ENCODE measurements around the gene CFL2.

DNA sequence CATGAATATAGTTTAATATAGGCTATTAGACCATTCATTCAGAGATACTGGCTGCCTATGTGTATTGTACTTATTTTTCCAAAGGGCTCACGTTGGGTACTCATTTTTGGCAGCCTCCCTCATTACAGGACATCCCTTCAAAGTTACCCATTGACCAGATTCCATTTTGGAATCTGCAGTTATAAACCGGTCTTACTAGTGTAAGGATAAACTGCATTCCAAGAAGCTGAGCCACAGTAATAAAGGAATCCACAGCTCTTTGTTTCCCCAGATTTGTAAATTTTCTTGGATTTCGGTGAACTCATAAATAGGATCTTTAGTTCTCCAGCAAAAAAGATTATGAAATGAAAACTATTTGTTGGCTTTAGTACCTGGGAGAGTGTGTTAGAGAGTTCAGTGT is 18.9 kb upstream of the CFL2 start:
- TF ChIP-seq, protein P1, sequence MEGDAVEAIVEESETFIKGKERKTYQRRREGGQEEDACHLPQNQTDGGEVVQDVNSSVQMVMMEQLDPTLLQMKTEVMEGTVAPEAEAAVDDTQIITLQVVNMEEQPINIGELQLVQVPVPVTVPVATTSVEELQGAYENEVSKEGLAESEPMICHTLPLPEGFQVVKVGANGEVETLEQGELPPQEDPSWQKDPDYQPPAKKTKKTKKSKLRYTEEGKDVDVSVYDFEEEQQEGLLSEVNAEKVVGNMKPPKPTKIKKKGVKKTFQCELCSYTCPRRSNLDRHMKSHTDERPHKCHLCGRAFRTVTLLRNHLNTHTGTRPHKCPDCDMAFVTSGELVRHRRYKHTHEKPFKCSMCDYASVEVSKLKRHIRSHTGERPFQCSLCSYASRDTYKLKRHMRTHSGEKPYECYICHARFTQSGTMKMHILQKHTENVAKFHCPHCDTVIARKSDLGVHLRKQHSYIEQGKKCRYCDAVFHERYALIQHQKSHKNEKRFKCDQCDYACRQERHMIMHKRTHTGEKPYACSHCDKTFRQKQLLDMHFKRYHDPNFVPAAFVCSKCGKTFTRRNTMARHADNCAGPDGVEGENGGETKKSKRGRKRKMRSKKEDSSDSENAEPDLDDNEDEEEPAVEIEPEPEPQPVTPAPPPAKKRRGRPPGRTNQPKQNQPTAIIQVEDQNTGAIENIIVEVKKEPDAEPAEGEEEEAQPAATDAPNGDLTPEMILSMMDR (IDR thresholded peaks at IDR 0.05): no peak
- TF ChIP-seq POLR2A (IDR thresholded peaks at IDR 0.05): no peak

Measured in body of pancreas (tissue), 4 donors.